HepG2 (cell line): ENCODE results near the gene LDLR. TPM values are rescaled to one million over a fixed set of nuclear protein-coding genes. Genes with fewer than 3 reads are reported as not detected.
A peak's percentile ranks its signal among the peaks of the same experiment; 100 is the strongest.

Experiments used
- ATAC-seq: fragments of 200-7000 bp; cut with Tn5 transposase; 3 replicates; pipeline ENCODE4 v1.9.1; 2020; ENCODE audit warnings: mild to moderate bottlenecking, moderate library complexity
- BruUV-seq: library from RNA; stranded (reverse); fragments of 400-500 nt; replicated peaks from 2 replicates; lab custom pipeline; 2021; lab: Mats Ljungman, UMichigan
- CTCF ChIA-PET: fragments of 300-600 bp; formaldehyde crosslinking; extraction: SDS; loops from one replicate; lab custom pipeline; 2021; ENCODE audit warnings: low total read pairs, inconsistent platforms, low intra/inter-chr PET ratio; lab: Yijun Ruan, JAX
- POLR2A ChIA-PET: fragments of 350-600 bp; sonication (Branson Sonifier 250); formaldehyde crosslinking; loops from one replicate; lab custom pipeline; 2020; ENCODE audit warnings: antibody characterized with exemption, inconsistent platforms; lab: Yijun Ruan, JAX
- DNase-seq: peaks from one replicate; pipeline ENCODE4 v3.0.0-alpha.2; 2015; ENCODE audit warnings: low spot score
- FAIRE-seq: peaks from 3 replicates; lab custom pipeline; 2011; peaks lifted over from hg19 to GRCh38; lab: Jason Lieb, UNC
- H2AFZ ChIP-seq: one replicate; pipeline ENCODE4 v1.6.1; 2011; ENCODE audit warnings: low read length, inconsistent platforms
- H3K27ac ChIP-seq: fragments of 300-600 bp; 3 replicates; pipeline ENCODE4 v1.8.0; 2011; ENCODE audit warnings: mixed run types, mild to moderate bottlenecking, mixed read lengths, low read length, inconsistent platforms; ENCODE audit not compliant: insufficient read depth; ENCODE audit errors: extremely low read length
- H3K27me3 ChIP-seq, 2 experiments: fragments of 200-600 bp in 1 of 2; 2 replicates in 1 of 2; 3 replicates in 1 of 2; pipeline versions ENCODE4 v1.6.0 to v1.8.0; 2011; ENCODE audit warnings: low read length in 2 of 2, mild to moderate bottlenecking in 2 of 2, moderate library complexity in 2 of 2, inconsistent platforms in 1 of 2; ENCODE audit not compliant: insufficient read depth in 2 of 2, control insufficient read depth in 1 of 2
- H3K36me3 ChIP-seq, 2 experiments: fragments of 200-600 bp in 1 of 2; replicated peaks in 1 of 2; 2 replicates in 1 of 2; 3 replicates in 1 of 2; pipeline versions ENCODE4 v1.5.1 to v1.8.0; 2011; ENCODE audit warnings: low read length in 2 of 2, inconsistent platforms in 1 of 2; ENCODE audit not compliant: insufficient read depth in 2 of 2, control insufficient read depth in 1 of 2
- H3K4me1 ChIP-seq: 2 replicates; pipeline ENCODE4 v1.5.1; 2012; ENCODE audit warnings: low read length, inconsistent platforms; ENCODE audit not compliant: insufficient read depth
- H3K4me2 ChIP-seq: 2 replicates; pipeline ENCODE4 v1.6.0; 2011; ENCODE audit warnings: low read depth, low read length, inconsistent platforms
- H3K4me3 ChIP-seq, 3 experiments: fragments of 200-600 bp in 1 of 3; sonication (generic), shearing (Covaris generic) in 1 of 3; replicated peaks in 1 of 3; 2 replicates each; pipeline ENCODE4 v1.5.1; 2011 to 2016; ENCODE audit warnings: low read length in 3 of 3, inconsistent platforms in 2 of 3, low read depth in 2 of 3, mild to moderate bottlenecking in 2 of 3, control low read depth in 1 of 3, mixed read lengths in 1 of 3; ENCODE audit not compliant: insufficient read depth in 1 of 3
- H3K79me2 ChIP-seq: one replicate; pipeline ENCODE4 v1.6.1; 2011; ENCODE audit warnings: low read length, inconsistent platforms; ENCODE audit not compliant: insufficient read depth
- H3K9ac ChIP-seq: 2 replicates; pipeline ENCODE4 v1.6.0; 2011; ENCODE audit warnings: mild to moderate bottlenecking, low read depth, low read length, inconsistent platforms; ENCODE audit not compliant: insufficient read depth
- H3K9me3 ChIP-seq: 2 replicates; pipeline ENCODE4 v1.5.1; 2012; ENCODE audit warnings: mild to moderate bottlenecking, low read length
- H4K20me1 ChIP-seq: 2 replicates; pipeline ENCODE4 v1.6.0; 2011; ENCODE audit warnings: inconsistent platforms, mild to moderate bottlenecking, low read length, moderate library complexity; ENCODE audit not compliant: insufficient read depth
- HMG20A ChIP-seq: IDR thresholded peaks from 2 replicates; pipeline ENCODE4 v1.6.1; 2016; ENCODE audit warnings: borderline replicate concordance
- KMT2B ChIP-seq: IDR thresholded peaks from 2 replicates; pipeline ENCODE4 v1.6.1; 2016; ENCODE audit warnings: missing genetic modification reagents, missing compliant biosample characterization
- LRRFIP1 ChIP-seq: sonication (generic); formaldehyde crosslinking; conservative IDR thresholded peaks from 2 replicates; pipeline ENCODE4 v1.4.0; 2020; ENCODE audit warnings: missing genetic modification reagents
- NPAS2 ChIP-seq: sonication (generic); formaldehyde crosslinking; IDR thresholded peaks from 2 replicates; pipeline ENCODE4 v1.8.0; 2022; ENCODE audit warnings: mild to moderate bottlenecking, missing genetic modification reagents, borderline replicate concordance
- TARDBP ChIP-seq: sonication (generic); formaldehyde crosslinking; IDR thresholded peaks from 2 replicates; pipeline ENCODE4 v1.8.0; 2022; ENCODE audit warnings: mild to moderate bottlenecking, missing genetic modification reagents
- THRA ChIP-seq: sonication (generic); formaldehyde crosslinking; IDR thresholded peaks from 2 replicates; pipeline ENCODE4 v1.4.0; 2020; ENCODE audit warnings: missing genetic modification reagents, borderline replicate concordance
- TRAFD1 ChIP-seq: sonication (generic); formaldehyde crosslinking; IDR thresholded peaks from 2 replicates; pipeline ENCODE4 v1.5.1; 2020; ENCODE audit warnings: missing genetic modification reagents, mild to moderate bottlenecking, borderline replicate concordance
- ZBTB10 ChIP-seq: sonication (generic); formaldehyde crosslinking; IDR thresholded peaks from 2 replicates; pipeline ENCODE4 v1.4.0; 2020; ENCODE audit warnings: missing genetic modification reagents, borderline replicate concordance
- ZFP36L1 ChIP-seq: sonication (generic); formaldehyde crosslinking; IDR thresholded peaks from 2 replicates; pipeline ENCODE4 v1.8.0; 2022; ENCODE audit warnings: mild to moderate bottlenecking, missing genetic modification reagents, moderate library complexity
- ZNF235 ChIP-seq: sonication (generic); formaldehyde crosslinking; IDR thresholded peaks from 2 replicates; pipeline ENCODE4 v1.8.1; 2023; ENCODE audit warnings: mild to moderate bottlenecking, missing genetic modification reagents, borderline replicate concordance
- ZNF562 ChIP-seq: sonication (generic); formaldehyde crosslinking; IDR thresholded peaks from 2 replicates; pipeline ENCODE4 v1.8.0; 2022; ENCODE audit warnings: missing genetic modification reagents, borderline replicate concordance
- ZNF607 ChIP-seq: sonication (generic); formaldehyde crosslinking; IDR thresholded peaks from 2 replicates; pipeline ENCODE4 v1.5.1; 2020; ENCODE audit warnings: missing genetic modification reagents, mild to moderate bottlenecking, borderline replicate concordance
- ZNF691 ChIP-seq: sonication (generic); formaldehyde crosslinking; IDR thresholded peaks from 2 replicates; pipeline ENCODE4 v1.4.0; 2020; ENCODE audit warnings: missing genetic modification reagents, low read depth, mild to moderate bottlenecking, borderline replicate concordance
- ZNF777 ChIP-seq: sonication (generic); formaldehyde crosslinking; IDR thresholded peaks from 2 replicates; pipeline ENCODE4 v1.4.0; 2020; ENCODE audit warnings: missing genetic modification reagents
- ZSCAN29 ChIP-seq: sonication (generic); formaldehyde crosslinking; conservative IDR thresholded peaks from 2 replicates; pipeline ENCODE4 v1.4.0; 2020; ENCODE audit warnings: mild to moderate bottlenecking, missing genetic modification reagents
- ZSCAN31 ChIP-seq: sonication (generic); formaldehyde crosslinking; IDR thresholded peaks from 2 replicates; pipeline ENCODE4 v1.5.0; 2020; ENCODE audit warnings: low read depth, mild to moderate bottlenecking, missing genetic modification reagents
- WGBS: methylation state at CpG from one replicate; pipeline ENCODE4 v1.1.6; 2017; ENCODE audit warnings: low lambda C conversion rate; 5-methylcytosine and 5-hydroxymethylcytosine counted together
- in situ Hi-C: cut with HindIII; loops from 2 replicates; pipeline ENCODE4 v1.10.0; 2017; ENCODE audit warnings: low pct_unique_long_range_greater_than_20kb; ENCODE audit not compliant: extremely low pct_ligation_motif_present
- intact Hi-C: fragments of 100-400 bp; cut with micrococcal nuclease; formaldehyde crosslinking; loops from one replicate; pipeline ENCODE4 v1.10.0; 2022; ENCODE audit not compliant: unreplicated experiment
- polyA plus RNA-seq, 8 experiments: library from polyadenylated mRNA; depleted of rRNA in 3 of 8; stranded (reverse) in 7 of 8; unstranded in 1 of 8; fragments of >200 nt; fragmentation: Illumina TruSeq in 4 of 8; extraction: Trizol in 4 of 8; gene quantifications; 2 replicates each; pipeline versions ENCODE4 v1.2.1 to v1.2.3, GENCODE V29; 2011 to 2016; ENCODE audit warnings: low read depth in 4 of 8, missing spikeins in 1 of 8, mixed read lengths in 1 of 8; ENCODE audit not compliant: insufficient read depth in 1 of 8
- total RNA-seq, 5 experiments: library from RNA; depleted of rRNA; stranded (reverse); fragments of >200 nt; fragmentation: Illumina TruSeq; extraction: Trizol; gene quantifications; 2 replicates each; pipeline ENCODE4 v1.2.3, GENCODE V29; 2016; ENCODE audit warnings: low read depth in 1 of 5

Gene LDLR
- total and polyA plus RNA-seq, 2 of the 13 experiments (the other 11 are each of a cell fraction or from before 2014, with no cell fraction given), result 51.6 to 92.5 TPM

GRCh38 chr19:11108746-11109145 lies 19.5 kb downstream of the LDLR start:
- ChIA-PET CTCF (no interaction called here), POLR2A (no interaction called here)
- over 99% methylated on average over 5 of the region's 6 CpGs for WGBS
- peaks cover 44 to 86% of the 10 kb centered on the region in 2 experiments for H3K36me3 ChIP-seq
- H3K79me2 ChIP-seq, result peaks cover 6% of the 10 kb centered on the region
- FAIRE-seq (no peak), DNase-seq (no peak), ATAC-seq (no peak)
- H2AFZ ChIP-seq, result no peak overlapping the region
- no peak overlapping the region for H3K4me2 ChIP-seq
- in situ Hi-C loops, result no loop called here
- H3K9ac ChIP-seq, result no peak overlapping the region
- no peak overlapping the region for H3K4me3 ChIP-seq
- H3K27me3 ChIP-seq, result no peaks in the 10 kb centered on the region
- H3K9me3 ChIP-seq, result no peaks in the 10 kb centered on the region
- intact Hi-C loops, result no loop called here
- no peak overlapping the region for H3K27ac ChIP-seq
- TF ChIP-seq ZNF691, result no peak
- TF ChIP-seq ZNF777 (CRISPR knock-in tag), result no peak
- TF ChIP-seq NPAS2 (CRISPR knock-in tag), result no peak
- no peak for TF ChIP-seq ZSCAN29 (CRISPR knock-in tag)
- TF ChIP-seq TARDBP, result no peak
- TF ChIP-seq TRAFD1, result no peak
- no peak for TF ChIP-seq THRA (CRISPR knock-in tag)
- TF ChIP-seq ZNF562 (CRISPR knock-in tag), result no peak
- no peak for TF ChIP-seq ZSCAN31 (CRISPR knock-in tag)
- no peak for TF ChIP-seq ZFP36L1 (CRISPR knock-in tag)
- TF ChIP-seq ZBTB10 (CRISPR knock-in tag), result no peak
- no peak for TF ChIP-seq HMG20A
- no peak for TF ChIP-seq LRRFIP1 (CRISPR knock-in tag)
- TF ChIP-seq ZNF235, result no peak
- TF ChIP-seq KMT2B (CRISPR knock-in tag), result no peak
- TF ChIP-seq ZNF607 (CRISPR knock-in tag), result no peak
- TF ChIP-seq, all 625 proteins: peak for 0
- Histone ChIP-seq H4K20me1 (peaks cover 47% of the 10 kb centered on the region), H3K4me1 (no peaks in the 10 kb centered on the region)
- BruUV-seq, result TSS peak; percentile 39
